Non-pigmented ciliary epithelial cell (primary cell): ENCODE measurements around the gene CDCP1.

Source experiments
- DNase-seq: peaks from one replicate; pipeline ENCODE4 v3.0.0-alpha.2; 2010; ENCODE audit warnings: low read depth

Gene CDCP1

DNA sequence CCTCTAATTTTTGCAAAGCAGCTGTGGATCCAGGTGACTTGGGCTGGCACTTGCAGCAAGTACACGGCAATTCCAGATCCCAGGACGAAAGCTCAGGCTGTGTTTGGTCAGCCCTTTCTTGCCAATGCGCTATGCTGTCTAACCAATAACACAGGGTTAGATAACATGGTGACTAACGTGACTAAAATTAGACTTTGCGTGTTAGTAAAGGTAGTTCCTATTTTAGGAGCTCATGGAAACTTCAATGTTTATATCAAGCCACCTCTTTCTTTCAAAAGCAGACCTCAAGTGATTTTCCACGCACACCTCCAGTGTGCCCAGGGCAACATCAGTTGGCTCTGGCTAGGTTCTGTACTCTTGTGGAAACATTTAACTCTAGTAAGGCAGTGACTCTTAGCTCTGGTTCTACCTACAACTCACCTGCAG is 32.5 kb downstream of the CDCP1 start:
- DNase-seq: no peak

GRCh38 chr3:45112939-45113338 is 33.2 kb downstream of the CDCP1 start:
- DNase-seq: no peak

DNA sequence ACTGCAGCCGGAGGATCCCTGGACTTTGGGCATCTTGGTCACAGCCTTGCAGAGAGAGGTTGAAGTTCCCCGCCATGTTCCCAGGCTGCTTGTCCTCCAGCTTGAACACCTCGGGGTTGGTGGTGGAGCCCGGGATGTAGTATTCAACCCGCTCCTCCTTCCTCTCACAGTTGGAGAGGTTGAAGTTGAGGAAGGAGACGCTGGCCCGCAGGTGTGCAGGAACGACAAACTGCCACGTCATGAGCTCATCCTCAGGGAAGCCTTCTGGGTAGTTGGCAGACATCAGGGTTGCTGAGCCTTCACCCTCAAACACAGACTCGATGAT is 35.7 kb downstream of the CDCP1 start:
- no peak for DNase-seq

DNA sequence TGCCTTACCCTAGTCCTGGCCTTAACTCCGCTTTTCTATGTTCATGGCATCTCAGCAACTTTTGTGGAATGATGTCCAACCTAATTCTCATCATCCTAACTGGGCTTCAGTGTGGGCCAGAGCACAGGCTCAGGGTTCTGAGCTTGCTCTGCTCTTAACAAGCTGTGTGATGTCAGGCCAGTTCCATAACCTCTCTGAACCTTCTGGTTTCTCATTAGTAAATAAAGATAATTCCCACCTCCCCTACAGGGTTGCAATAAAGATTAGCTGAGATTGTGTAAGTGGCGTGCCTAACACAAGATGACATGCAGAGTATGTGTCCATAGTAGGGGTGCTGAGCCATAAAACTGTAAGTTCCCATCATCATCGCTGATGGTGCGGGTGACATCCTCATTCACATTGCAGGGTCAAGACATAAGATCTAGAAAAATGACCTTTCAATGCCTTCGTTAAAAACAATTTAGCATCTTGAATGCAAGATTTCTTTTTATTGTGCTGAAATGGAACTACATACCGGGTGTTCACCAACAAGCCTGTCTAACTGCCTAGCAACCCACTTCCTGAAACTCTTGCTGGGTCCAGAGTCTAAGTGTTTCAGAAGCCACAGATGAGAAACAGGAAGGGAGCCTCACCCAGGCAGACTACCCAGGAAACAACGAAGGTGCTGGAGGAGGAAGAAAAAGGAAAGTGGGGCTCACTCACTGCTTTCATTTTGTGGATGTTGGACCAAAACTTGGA is 36.2 kb downstream of the CDCP1 start:
- no peak for DNase-seq

DNA sequence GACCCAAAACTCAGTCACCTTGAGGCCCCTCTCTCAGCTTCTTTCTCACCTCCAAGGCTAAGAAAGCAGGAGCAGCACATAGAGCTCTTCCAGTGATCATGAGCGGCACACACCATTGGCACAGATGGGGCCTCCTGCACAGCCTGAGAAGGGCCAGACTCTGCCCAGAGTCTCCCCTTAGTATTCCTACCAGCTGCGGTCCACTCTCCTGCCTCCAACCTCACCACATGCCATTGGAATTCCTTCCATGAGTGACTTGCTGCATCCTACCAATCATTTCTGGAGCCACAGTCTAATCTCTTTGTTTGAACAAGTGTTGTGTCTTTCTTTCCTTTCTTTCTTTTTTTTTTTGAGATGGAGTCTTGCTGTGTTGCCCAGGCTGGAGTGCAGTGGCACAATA is 39.3 kb downstream of the CDCP1 start:
- no peak for DNase-seq

DNA sequence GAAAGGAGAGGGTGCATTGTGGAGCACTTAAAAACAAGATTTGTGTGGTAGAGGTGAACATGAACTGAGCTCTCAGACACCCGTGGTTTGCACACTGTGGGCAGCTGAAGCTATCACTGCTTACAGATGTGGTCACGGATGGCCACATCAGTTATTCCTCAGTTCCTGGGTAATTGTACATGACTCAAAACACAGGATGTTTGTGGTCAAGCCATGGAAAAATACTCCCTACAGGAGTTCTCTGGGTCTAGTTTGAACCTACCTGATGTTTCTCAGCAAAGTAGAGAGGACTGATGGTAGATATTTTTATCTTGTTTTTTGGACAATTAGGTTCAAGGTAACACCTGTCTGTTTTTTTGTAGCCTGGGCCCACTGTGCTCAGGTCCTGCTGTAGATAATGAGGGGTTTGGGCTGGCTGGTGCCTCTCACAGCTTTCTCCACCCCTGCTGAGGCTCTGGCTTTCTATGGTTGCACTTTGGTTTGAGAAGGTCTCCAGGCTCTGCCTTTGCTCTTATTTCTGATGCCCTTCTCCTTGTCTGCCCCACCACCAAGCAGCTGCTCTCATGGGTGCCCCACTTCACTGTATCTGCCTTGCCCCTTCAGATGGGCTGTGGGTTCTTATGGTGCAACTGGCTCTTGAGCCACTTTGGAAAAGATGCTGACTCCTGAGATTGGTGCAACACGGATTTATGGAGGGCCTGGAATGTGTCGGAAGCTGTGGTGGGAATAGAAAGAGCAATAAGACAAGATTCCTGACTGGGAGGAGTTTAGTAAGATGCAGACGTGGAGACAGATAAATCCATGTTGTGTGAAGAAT is 40.1 kb downstream of the CDCP1 start:
- no peak for DNase-seq

DNA sequence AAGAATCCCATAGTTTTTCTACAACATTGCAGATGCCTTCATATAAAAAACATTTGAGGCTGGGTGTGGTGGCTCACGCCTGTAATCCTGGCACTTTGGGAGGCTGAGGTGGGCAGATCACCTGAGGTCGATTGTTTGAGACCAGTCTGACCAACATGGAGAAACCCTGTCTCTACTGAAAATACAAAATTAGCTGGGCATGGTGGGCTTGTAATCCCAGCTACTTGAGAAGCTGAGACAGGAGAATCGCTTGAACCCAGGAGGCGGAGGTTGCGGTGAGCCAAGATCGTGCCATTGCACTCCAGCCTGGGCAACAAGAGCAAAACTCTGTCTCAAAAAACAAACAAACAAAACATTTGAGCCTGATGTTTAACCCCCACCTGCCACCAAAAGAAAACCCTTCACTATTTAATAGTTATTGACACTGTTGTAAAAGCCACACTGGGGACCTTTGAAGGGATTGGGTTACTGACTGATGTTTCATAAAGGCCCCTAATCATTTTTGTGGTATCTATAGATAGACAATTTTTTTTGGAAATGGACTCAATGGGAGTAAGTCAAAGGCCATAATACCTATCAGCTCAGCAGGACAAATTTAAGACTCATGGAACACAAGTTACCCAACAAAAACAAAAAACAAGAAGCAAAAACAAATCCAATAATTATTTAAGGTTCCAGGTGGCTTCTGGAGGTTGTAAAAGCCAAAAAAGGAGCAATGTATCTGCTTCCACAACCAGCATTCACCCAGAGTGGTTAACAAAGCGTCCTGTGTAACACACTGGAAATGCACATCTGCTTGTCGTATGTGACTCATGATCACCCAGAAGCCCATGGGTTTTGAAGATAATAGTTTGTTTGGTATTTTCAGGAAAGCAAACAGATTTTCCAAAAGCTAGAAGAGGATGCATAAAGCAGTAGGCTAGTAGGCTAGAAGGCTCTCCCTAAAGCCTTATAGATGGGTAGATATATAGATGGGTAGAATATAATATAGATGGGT is 41.2 kb downstream of the CDCP1 start:
- DNase-seq: no peak

DNA sequence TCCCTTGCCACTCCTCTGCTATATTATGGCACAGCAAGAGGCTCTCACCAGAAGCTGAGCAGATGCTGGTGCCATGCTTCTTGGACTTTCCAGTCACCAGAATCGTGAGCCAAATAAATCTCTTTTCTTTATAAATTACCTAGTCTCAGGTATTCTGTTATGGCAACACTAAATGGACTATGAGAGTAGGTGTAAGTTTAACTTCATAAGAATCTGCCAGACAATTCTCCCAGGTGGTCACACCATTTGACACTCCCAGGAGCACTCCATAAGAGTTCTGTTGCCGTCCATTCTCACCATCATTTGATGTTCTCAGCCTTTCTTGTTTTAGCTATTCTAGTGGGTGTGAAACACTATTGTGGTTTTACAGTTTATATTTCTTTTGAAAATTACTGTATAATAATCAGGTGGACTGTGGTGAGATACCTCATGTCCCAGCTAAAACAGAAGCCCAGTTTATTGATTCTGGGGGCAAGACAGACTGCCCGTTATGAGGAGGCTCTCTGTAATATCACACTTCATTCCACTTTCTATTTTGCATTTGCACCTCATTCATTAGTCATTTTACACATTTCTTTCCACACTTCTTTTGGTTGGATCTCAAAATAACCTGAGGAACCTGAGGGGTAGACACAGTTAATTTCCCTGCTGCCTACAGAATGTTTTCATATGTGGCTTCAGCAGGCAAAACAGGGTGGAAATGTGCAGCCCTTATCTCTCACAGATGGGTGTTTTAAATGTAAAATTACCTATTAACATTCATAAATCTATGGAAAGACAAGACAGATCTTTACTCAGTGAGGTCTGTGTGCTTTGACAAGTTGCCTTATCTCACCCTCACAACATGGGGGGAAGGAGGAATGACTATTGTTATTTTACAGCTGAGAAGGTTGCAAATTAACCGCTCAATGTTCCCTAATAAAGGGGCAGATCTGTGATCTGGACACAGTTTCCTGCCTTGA is 42.1 kb downstream of the CDCP1 start:
- DNase-seq: no peak

DNA sequence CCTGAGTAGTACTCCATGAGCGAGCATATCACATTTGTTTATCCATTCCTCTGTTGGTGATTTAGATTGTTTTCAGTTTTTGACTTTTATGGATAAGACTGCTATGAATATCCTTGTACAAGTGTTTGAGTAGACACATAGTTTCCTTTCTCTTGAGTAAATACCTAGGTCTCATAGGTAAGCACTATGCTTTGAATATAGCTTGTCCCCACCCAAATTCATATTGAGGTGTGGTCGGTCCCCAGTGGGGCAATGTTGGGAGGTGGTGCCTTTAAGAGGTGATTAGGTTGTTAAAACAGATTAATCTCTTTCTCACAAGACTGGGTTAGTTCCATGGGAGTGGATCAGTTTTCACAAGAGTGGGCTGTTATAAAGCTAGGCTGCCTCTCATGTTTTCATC is 42.8 kb downstream of the CDCP1 start:
- DNase-seq: no peak

DNA sequence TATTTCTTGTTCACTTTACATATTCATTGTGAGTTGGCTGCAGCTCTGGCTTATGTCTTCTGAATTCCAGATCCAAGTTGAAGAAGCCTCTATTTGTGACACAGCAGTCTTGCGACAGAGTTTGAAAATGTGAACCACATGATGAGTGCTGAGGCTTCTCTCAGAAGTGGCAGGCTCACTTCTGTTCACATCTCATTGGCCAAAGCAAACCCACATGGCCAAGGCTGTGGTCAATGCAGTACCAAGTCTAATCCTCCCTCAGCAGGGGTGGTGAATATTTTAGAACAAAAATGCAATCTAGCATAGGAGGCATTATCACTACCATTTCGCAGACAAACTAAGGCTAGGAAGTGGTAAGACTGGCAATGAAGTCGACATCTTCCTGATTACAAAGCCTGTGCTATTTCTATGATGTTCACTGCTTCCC is 45.2 kb downstream of the CDCP1 start:
- DNase-seq: no peak

GRCh38 chr3:45098310-45098709 is 47.9 kb downstream of the CDCP1 start:
- no peak for DNase-seq

GRCh38 chr3:45097296-45097883 is 48.8 kb downstream of the CDCP1 start:
- DNase-seq: no peak

DNA sequence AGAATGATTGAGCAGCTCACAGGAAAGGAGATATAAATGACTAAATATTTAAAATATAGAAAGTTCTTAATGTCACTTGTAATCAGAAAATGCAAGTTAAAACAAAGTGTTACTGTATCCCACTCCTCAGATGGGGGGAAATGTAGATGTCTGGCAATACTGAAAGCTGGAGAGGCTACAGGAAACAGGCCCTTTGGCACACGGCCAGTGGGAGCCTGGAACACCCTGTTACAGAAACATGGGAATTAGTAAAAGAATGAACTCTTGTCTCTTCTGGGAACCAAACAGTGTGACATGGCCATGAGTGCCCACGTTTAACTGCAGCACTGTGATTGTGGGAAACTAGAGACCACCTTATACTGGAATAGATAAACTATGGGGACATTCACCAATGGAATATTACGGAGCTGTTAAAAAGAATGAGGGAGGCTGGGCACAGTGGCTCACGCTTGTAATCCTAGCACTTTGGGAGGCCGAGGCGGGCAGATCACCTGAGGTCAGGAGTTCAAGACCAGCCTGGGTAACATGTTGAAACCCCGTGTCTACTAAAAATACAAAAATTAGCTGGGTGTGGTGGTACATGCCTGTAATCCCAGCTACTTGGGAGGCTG is 50.2 kb downstream of the CDCP1 start:
- no peak for DNase-seq

- DNase-seq: no peak
Measured at GRCh38 chr3:45093176-45093575, 53.0 kb downstream of the CDCP1 start.

DNA sequence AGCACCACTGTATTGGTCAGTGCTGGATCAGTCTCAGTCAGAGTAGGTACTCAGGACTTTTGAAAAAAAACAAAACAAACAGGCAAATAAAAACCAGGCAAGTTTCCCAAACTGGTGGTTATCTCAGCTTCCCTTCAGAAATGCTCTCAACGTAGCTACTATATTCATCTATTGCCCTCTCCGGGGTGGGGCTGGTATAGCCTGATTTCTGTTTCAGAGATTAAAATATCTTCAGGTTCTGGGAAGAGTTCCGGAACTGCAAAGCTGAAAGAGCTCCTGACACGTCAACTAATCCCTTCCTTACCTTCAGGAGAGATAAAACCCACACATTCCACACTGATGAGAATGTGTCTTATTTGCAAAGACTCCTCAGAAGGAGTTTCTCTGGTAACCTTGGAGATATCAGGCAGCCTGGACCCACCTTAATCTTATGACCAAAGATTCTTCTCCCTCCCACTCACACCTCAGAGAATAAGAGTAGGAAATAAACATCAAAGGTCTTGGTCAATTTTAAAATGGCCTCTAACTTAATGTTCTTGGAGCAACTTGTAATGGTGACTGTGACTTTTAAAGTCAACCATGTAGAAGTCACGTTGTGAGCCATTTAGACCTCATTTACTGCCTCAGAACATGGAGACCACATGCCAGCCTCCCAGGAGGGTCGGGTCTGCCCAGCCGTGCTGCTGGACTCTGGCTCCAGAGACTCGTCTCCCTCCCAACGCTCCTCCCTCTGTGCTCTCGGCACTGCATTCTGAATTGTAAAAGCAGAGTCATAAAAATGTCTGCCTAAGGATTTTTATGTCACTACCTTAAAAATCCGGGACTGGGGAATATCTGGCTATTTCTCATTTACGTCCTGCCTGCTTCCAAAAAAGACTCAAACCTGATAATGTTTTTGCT is 53.8 kb downstream of the CDCP1 start:
- DNase-seq: peak; percentile 83

GRCh38 chr3:45090855-45091254 is 55.3 kb downstream of the CDCP1 start:
- no peak for DNase-seq

DNA sequence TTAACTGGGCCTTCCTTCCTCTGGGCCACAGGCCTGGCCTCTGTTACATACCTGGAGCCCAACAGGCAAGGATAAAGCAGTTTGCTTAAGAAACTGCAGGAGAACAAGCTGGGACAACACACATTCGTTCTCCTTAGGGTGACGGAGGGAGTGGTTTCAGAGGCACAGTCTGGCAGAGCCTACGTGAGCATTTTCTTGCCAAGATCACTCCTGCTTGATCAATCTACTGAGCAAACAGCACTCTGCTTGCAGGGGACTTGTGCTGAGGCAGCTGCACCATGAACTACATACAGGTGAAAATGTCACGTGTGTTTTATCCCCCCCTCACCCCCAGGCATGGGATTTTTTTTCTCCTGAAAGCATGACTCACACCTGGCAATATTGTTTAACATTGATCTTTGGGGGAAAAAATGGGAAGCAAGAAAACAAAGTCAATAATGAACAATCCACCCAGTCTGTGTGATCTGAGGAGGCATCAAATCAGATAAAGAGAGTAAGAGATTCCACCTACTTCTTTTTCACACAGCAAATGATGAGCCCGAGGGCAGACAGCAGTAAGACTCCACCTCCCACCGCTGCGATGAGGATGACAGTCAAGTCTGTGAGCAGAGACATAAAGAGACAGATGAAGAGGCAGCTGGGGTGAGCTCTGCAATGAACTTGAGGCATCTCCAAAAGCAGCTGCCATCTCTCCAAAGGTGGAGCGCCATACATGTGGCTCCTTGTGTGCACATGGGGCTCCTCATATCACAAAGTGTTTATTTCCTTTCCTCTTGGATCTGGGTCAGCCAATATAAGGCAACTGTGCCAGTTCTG is 57.4 kb downstream of the CDCP1 start:
- DNase-seq: no peak

DNA sequence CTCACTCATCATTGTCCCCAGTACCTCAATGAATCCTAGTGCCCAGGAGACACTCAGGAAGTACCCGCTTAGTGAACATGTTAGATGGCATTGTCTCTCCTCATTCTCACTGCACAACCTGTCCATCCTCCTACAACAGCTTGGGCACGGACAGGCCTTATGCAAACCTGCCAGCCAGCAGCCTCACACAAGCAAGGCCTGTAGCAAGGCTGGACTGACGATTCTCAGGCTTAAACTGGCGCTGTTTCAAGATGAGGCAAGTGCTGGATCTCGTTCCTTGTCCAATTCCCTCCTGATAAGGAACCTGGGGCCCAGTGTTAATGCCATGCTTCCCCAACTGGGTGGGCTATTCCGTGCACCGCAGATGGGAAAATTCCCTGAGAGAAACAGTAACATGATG is 59.0 kb downstream of the CDCP1 start:
- DNase-seq: no peak
